T-helper 1 cell treated with Interleukin-12 subunit alpha and Interleukin-12 subunit beta and Interleukin-4 antibody, amounts not matched to agents 30 ng/mL and 1 ng/mL, for 36 hours (primary cell): ENCODE measurements around the gene BLTP3B. TPM values are rescaled to one million over a fixed set of nuclear protein-coding genes. Genes with fewer than 3 reads are reported as not detected.

Experiments
- intact Hi-C: fragments of 100-400 bp; cut with micrococcal nuclease; formaldehyde crosslinking; loops from one replicate; pipeline ENCODE4 v1.15.1; 2024
- total RNA-seq: library from RNA; stranded (reverse); gene quantifications from 2 replicates; pipeline ENCODE4 v1.2.3, GENCODE V29; 2022

The BLTP3B gene
- total RNA-seq, 1 donor from 2014 or later, result 37.0 TPM

DNA sequence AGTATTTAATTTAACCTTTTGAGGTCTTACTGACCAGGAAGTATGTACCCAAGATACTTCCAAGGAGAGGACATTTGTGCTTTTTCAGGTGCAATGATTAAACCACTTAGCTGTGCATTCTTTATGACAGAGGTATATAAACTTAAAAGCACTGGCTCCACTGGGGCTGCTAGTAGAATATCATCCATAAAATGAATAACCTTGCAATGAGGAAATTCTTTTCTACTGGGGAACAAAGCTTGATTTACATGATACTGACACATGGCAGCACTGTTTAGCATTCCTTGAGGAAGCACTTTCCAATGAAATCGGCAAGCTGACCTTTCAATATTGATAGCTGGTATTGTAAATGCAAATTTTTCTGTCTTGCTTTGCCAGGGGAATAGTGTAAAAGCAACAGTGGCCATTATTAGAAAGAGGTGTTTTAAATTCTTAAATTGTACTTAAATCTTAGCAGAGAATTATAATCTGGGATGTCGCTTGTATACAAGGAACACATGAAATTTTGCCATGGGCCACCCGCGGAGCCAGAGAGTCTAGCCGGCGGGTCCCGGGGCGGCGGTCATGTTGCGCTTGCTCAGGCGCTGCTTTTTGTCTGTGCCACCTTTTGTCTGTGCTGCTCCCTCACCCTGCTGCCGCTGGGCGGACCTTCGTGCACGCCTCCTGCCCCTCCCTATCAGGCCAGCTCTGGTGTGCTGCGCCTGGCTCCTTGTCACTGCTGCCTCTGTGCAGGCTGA is 20.9 kb upstream of the BLTP3B start:
- intact Hi-C loops, result loop anchor here (1.0 kb wide), 4 partner anchors 9 to 37 kb away; partner anchors contain the start of gene ACTR6

DNA sequence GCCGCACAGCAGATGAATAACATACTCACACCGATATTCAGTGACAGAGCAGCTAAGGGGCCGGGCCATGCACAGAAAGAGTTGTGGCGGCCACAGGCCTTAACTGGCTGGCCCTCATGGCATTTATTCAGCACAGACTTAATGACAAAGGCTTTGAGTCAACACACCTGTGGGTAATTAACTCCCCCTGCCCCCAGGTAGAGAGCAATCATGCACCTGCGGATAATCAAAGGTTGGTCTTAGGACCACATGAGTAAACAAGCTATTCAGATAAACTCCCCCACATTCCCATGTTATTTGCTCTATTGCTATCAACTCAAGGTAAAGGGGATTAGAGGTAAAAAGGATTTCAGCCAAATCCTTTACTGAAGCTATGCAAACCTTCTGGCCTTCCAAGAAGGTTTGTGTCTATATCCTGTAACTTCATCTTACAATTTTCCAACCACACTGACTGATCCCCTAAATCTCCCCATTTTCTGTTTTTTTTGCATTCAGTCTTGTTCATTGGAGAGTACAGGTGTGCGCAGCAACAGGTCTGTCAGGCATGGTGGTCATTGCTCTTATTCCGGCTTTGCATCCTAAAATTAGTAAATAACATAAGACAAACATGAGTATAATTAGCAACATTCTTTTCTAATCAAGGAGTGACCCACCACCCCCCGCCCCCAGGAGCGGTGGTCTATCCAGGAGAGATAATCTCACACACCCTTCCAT is 16.9 kb upstream of the BLTP3B start:
- intact Hi-C loops, result no loop called here

DNA sequence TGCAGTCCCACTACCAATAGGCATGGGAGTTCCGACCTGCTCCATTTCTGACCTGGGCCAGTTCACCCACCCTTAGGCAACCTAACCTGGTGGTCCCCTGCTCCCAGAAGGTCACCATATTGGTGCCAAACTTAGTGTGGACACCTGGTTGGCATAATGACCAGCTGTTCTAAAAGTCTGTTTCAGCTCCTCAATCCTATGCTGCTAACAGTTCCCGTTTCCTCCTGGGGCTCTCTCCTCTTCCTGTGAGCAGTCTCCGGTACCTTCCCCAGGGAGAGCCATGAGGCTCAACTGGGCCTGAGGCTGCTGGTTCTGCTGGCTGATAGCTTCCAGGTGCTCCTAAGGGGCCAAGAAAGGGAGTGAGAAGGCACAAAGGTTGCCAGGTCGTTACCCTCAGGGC is 15.9 kb upstream of the BLTP3B start:
- intact Hi-C loops, result no loop called here

DNA sequence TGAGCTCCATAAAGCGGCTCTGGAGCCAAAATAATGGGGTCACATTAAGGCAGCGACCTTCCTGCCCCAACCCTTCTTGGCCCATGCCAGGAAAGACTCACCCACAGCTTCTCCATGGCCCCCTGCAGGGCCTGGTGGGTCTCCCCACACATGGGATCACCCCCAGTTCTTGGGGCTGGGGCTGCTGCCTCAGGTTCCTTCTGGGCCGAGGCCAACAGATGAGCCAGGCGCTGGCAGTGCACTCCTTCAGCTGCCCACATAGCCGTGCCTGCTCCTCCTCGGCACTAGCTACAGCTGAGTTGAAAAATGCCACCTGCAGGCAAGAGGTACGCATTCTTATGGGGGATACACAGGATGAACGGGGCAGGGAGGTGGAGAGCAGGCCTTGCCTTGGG is 14.8 kb upstream of the BLTP3B start:
- intact Hi-C loops, result no loop called here

DNA sequence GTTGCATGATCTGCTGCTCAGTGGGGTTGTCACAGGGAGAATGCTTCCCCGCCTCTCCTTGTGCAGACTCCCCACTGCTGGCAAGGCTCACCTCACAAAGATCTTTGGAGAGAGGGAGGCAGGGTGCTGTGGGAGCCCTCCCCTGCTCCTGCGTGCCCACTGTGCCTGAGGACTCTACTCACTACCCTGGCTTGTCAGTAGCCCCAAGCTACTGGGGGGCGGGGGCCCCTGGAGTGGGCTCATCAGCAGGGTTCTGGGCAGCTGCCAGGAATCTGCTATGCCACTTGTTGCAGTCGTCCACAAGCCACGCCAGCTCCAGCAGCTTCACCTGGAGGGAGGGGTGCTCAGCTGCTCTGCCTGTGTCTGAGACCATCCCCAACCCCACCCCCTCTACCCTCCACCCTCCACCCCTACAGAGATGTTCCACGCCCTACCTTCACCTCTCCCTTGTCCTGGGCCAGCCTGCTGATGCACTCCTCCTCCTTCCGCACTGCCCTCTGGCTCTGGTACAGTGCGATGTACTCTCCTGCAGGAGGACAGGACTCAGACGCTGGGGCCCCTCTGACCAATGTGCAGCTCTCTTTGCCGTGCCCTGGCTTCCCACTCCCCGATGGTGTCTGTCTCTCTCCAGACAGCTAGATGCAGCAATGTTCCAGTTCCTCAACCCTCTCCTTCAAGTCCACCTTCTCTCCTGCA is 14.2 kb upstream of the BLTP3B start:
- intact Hi-C loops, result no loop called here

DNA sequence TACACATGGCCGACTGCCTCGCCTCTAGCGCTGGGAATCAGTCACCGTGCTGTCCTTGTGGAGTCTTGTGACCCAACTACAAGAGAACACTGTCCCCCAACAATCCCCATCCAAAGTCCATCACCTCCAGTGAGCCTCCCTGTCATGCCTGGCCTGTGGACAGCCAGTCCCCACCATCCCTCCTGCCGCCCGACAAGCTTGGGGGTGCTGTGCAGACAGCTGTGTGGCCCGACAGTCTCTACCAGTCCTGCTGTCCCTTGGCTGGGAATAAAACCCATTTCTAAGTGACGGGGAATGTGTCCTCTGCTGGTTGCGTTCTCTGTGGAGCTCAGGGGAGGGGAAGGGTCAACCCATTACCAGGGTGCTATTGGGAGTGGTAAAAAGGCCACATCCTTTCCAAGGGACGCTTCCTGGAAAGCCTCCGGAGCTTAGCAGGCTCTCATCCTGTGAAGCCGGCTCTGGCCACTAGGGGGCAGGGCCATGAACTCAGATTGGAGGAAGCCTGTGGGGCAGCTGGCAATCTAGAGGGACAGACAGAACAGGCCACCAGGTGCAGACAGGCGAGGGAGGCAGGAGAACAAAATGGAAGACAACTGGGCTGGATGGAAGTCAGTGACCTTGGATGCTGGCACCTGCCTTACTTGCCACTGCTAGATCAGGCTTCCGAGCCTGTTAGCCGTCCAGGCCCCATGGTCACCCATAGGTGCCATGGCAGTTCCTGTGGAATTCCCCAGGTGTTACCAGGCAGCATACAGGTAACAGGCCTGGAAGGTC is 12.0 kb upstream of the BLTP3B start:
- intact Hi-C loops, result loop anchor here (1.0 to 2.0 kb wide), 5 partner anchors 10 to 250 kb away; partner anchors contain the start of gene ACTR6

DNA sequence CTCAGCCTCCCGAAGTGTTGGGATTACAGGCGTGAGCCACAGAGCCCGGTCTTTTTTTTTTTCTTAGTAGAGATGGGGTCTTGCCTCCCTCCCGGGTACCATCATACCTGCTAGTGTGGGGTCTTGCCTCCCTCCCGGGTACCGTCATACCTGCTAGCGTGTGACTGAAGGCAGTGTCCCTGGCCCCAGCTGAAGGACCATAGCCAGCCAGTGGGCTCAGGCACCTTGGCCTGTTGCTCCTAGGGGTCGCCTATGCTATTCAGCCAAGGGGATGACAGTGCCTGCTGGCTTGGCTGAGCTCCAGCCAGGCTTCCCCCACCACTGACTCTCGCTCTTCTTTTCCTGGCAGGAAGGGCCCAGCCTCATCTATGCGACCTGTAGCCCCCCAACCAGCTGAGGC is 10.5 kb upstream of the BLTP3B start:
- intact Hi-C loops, result no loop called here

DNA sequence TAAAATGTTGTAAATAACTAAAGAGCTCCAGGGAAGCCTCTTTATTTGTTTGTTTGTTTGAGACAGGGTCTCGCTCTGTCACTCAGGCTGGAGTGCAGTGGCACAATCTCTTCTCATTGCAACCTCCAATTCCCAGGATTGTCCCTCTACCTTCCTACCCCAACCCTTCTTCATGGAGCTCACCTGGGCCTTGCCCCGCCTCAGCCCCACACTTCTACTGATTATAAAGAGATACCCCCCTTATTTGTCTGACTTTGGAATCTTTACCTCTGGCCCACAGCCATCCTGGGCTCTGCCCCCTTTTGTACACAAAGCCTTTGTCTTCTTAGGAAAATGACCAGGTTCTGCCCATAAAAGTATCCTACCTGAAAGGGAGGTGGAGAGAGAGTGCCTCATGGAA is 9.1 kb upstream of the BLTP3B start:
- intact Hi-C loops, result no loop called here

DNA sequence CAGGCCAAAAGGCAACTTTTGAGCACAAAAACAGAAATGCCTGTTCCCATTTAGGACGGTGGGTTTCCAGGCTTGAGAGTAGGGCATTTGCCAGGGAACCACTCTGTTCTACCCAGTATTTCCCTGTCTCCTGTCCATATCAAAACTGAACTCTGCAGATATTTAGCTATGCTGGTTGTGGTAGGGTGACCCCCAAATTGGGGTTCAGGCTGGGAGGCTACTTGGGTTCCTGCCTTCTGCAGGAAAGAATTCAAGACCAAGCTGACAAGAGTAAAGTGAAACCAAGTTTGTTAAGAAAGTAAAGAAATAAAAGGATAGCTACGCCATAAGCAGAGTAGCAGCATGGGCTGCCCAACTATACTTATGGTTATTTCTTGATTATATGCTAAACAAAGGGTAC is 3.6 kb upstream of the BLTP3B start:
- intact Hi-C loops, result no loop called here

DNA sequence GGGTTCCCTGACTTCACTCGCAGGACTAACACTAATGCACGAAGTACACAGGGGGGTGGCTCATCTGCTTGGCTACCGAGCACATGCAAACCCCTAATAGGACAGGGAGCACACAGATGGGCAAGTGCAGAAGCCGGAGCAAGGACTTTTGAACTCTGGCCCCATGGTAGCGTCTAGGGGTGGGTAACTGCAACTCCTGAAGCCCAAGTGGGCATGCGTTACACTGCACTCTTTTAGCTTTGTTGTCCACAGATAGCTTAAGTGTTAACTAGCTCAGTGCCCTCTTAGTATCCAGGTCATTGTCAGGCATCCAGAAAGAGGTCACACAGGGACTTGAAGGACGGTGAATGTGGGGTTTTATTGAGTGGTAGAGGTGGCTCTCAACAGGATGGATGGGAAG is 3.0 kb upstream of the BLTP3B start:
- intact Hi-C loops, result no loop called here

DNA sequence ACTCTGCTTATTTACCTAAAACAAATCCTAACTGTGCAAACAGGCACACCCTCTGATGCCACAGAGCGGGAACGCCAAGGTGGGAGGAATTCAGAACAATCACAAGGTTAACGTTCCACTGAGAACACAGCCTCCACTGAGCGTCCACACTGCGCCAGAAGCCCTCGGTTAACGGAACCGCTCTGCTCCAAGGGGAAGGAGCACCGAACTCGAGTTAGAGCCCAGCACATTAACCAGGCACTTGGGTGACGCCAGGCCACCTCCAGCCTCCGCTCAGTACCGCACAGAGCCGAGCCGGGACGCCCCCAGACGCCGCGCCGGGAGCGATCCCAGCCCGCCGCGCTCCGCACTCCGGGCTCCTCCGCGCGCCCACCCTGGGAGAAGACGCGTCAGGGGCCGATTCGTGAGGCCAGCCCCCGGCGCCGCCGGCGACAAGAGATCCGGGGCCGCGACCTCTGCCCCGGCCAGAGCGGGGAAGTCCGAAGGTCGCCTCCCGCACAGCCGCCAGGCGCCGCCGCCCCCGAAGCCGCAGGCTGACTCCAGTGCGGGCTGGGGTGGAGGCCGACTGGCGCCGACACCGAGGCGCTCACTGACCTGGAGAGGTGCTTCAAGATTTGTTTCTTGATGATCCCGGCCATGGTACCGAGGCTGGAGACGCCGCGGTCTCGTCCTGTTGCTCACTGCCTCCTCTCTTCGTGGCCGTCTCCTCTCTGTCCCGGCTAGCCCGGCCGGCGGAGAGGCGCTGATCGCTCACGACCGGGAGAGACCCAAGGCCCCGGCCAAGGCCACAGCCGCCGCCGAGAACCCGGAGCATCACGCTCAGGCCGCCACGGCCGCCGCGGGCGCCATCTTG is 450 bp downstream of the BLTP3B start:
- intact Hi-C loops, result loop anchor here (1.0 to 5.0 kb wide), 9 partner anchors 14 to 1625 kb away; partner anchors contain the start of genes ACTR6, APAF1, DEPDC4 and IKBIP

DNA sequence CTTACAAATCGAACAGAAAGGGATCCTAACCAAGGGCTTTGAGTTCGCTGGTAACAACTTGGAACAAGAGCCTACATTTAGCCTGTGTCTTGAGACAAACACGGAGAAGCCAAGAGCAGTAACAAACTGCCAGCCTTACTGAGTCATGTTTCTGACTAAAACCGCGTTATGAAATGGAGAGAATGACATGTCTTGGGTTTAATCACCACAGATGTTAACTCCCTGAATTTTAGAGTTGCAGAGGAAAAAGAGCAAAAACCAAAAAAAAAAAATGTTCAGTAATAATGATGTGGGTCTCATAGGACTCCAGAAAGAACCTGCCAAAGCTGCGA is 1.0 kb downstream of the BLTP3B start:
- intact Hi-C loops, result loop anchor here (1.0 to 5.0 kb wide), 6 partner anchors 13 to 1624 kb away; partner anchors contain the start of genes DEPDC4, SCYL2, TMPO and UTP20

DNA sequence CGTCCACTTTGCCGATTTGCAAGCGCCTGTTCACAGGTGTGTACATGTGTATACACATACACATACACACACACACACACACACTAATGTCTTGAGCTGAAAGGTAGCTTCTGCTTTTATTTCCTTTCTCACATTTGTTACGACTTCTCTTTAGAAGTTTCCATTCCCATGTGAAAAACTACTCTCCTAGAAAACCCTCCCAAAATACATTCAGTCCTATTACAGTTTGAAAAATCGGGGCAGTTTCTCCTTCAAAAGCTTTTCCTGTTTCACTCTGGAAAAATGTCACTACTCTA is 3.9 kb downstream of the BLTP3B start:
- intact Hi-C loops, result loop anchor here (2.0 kb wide), 2 partner anchors 16 to 416 kb away; no protein-coding TSS in a partner anchor

DNA sequence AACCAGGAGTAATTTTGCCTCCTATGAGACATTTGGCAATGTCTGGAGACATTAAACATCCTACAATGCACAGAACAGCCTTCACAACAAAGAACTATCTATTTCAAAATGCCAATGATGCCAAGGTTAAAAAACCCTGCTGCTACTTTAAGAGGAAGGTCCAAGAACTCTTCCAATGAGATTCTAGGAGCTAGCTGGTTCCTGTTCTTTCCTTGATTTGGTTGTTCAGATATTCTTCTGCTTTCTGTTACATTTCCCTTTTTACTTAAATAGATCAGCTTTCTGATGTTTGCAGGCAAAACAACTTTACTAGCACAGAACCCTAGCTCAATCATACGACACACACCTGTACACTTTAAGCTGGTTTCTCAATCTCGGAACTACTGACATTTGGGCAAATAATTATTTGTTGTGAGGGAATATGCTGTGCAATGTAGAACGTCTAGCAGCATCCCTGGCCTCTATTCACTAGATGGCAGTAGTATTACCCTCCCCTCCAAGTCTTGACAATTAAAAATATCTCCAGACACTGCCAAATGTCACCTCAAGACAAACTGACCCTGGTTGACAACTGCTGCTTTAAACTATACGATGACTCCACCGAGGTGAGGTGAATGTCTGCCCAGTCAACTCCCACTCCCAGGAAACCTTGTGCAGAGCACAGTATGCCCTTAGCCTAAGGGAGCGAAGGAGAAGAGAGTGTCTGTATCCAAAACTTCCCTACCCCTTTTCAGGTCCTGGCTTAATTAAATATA is 4.4 kb downstream of the BLTP3B start:
- intact Hi-C loops, result loop anchor here (2.0 kb wide), 2 partner anchors 17 to 417 kb away; no protein-coding TSS in a partner anchor

DNA sequence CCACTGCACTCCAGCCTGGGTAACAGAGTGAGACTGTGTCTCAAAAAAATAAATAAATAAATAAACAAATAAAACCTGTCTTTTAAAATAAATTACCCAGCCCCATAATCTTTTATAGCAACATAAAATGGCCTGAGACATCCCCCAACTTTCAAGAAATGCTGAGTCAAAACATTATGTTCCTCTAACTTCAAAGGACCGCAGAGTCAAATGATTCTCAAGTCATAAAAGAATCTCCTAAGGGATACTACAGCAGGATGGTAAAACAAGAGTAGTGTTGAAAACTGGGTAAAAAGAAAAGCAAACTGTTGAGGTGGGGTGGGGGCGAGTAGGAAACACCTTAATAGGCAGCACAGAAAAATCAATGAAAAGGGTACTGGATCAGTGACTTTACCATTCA is 9.5 kb downstream of the BLTP3B start:
- intact Hi-C loops, result no loop called here

DNA sequence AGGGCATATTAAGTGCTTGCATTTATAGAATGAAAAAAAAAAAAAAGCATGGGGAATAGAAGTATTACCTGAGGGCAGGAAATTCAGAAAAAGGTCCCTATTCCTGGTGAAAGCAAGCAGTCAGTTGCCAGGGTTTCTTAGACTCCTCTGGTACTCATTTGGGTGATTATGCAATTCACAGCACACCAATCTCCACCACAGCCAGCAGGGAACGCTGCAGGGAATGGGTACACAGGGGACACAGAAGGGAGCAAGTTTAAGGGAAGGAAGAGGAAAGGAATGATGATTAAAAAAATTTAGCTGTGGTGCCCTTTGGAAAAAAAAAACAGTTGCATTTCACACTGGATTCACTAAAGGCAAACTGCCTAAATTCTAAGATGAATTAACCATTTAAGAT is 14.2 kb downstream of the BLTP3B start:
- intact Hi-C loops, result loop anchor here (1.0 kb wide), 1 partner anchor 13 kb away; no protein-coding TSS in a partner anchor

DNA sequence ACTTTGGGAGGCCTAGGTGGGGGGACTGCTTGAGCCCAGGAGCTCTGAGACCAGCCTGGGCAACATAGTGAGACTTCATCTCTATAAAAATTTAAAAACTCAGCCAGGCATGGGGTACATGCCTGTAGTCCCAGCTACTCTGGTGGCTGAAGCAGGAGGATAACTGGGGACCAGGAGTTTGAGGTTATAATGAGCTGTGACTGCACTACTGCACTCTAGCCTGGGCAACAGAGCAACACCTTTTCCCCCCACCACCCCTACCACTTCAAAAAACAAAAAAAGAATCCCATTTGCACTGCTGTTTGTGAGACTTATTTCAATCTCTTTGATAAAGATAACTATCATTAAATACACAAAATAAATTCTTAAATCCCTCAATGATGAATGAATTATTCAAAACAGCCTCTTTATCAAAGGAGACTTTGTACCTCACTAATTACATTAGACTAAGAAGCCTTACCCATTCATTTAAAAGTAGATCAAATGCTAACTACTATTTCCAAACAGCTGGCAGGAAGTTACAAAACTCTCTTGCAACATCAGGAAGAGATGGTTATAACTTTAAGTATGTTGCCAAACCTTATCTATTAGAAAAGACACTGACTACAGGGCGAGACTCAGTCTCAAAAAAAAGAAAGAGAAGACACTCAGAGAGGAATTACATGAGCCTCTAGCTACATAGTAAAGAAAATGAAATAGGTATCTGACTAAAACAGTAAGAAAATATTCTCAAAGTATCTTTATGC is 14.7 kb downstream of the BLTP3B start:
- intact Hi-C loops, result loop anchor here (1.0 kb wide), 1 partner anchor 13 kb away; no protein-coding TSS in a partner anchor

DNA sequence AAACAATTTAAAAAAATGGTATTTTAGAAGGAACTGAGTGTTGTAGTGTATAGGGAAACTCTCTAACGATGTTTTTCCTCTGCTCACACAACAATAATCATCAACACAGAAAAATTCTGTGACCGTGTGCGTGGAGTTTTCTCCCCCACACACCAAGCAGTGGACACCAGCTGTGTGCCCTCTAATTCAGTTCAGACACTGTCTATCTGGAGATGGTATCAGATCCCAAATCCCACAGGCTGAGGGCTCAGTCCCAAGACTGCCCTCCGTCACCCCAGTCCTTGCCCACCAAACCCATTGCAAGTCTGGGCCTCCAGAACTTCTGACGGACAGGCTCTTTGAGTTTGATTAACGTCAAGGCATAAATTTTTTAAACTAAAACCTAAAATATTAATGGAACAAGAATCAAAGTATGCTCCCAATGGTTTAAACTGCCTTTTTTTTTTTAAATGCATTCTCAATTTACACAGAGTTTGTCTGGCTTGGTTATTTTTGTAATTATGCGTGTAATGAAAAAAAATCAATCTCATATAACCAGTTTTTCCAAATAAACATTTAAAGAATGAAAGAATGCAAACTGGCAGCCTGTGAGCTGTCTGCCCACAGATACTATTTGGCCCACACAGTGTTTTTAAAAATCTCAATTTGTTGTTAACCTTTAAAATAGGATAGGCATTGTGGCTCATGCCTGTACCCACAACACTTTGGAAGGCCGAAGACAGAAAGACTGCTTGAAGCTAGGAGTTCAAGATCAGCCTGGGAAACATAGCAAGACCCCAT is 19.2 kb downstream of the BLTP3B start:
- intact Hi-C loops, result no loop called here
